Measurements from ENCODE around the gene POC1A.

Gene POC1A

GRCh38 chr3:52124126-52124525 lies 30.1 kb downstream of the POC1A start:
- Histone ChIP-seq H3K36me3 (ENCODE audit: low read depth) (peaks cover 53% of the 10 kb centered on the region), H3K27ac (ENCODE audit: poor library complexity, severe bottlenecking) (no peak overlapping the region)

GRCh38 chr3:52123106-52123725 lies 31.0 kb downstream of the POC1A start:
- Histone ChIP-seq H3K27ac (ENCODE audit: poor library complexity, severe bottlenecking) (no peak overlapping the region), H3K36me3 (ENCODE audit: low read depth) (peaks cover 55% of the 10 kb centered on the region), H3K9me3 (ENCODE audit: severe bottlenecking) (no peaks in the 10 kb centered on the region), H3K4me1 (ENCODE audit: insufficient read depth, poor library complexity, severe bottlenecking) (no peaks in the 10 kb centered on the region), H3K27me3 (ENCODE audit: insufficient read depth, poor library complexity, severe bottlenecking) (no peaks in the 10 kb centered on the region), H3K4me3 (ENCODE audit: severe bottlenecking) (no peak overlapping the region)
- no peak for DNase-seq (ENCODE audit: low spot score)
- peak; percentile 78 for ATAC-seq (ENCODE audit: low read depth)
- peak; percentile 84 for TF ChIP-seq CTCF (IDR thresholded peaks at IDR 0.05; ENCODE audit: poor library complexity, severe bottlenecking)

More at GRCh38 chr3:52124126-52124525, 30.1 kb downstream of the POC1A start:
- no peak for TF ChIP-seq CTCF (IDR thresholded peaks at IDR 0.05; ENCODE audit: poor library complexity, severe bottlenecking)
- ATAC-seq (ENCODE audit: low read depth) (no peak), DNase-seq (ENCODE audit: low spot score) (no peak)
- H3K4me1 ChIP-seq (ENCODE audit: insufficient read depth, poor library complexity, severe bottlenecking), result no peaks in the 10 kb centered on the region
- H3K27me3 ChIP-seq (ENCODE audit: insufficient read depth, poor library complexity, severe bottlenecking), result no peaks in the 10 kb centered on the region
- no peaks in the 10 kb centered on the region for H3K9me3 ChIP-seq (ENCODE audit: severe bottlenecking)
- no peak overlapping the region for H3K4me3 ChIP-seq (ENCODE audit: severe bottlenecking)

- peaks cover 57% of the 10 kb centered on the region for H3K36me3 ChIP-seq (ENCODE audit: low read depth)
These were observed 31.7 kb downstream of the POC1A start for GRCh38 chr3:52122491-52122890.

GRCh38 chr3:52121813-52122212 lies 32.4 kb downstream of the POC1A start:
- peaks cover 55% of the 10 kb centered on the region for H3K36me3 ChIP-seq (ENCODE audit: low read depth)
- no peaks in the 10 kb centered on the region for H3K9me3 ChIP-seq (ENCODE audit: severe bottlenecking)
- ATAC-seq (ENCODE audit: low read depth) (no peak), DNase-seq (ENCODE audit: low spot score) (no peak)
- H3K27ac ChIP-seq (ENCODE audit: poor library complexity, severe bottlenecking), result no peak overlapping the region
- TF ChIP-seq CTCF (IDR thresholded peaks at IDR 0.05; ENCODE audit: poor library complexity, severe bottlenecking), result no peak
- H3K4me3 ChIP-seq (ENCODE audit: severe bottlenecking), result no peak overlapping the region
- no peaks in the 10 kb centered on the region for H3K4me1 ChIP-seq (ENCODE audit: insufficient read depth, poor library complexity, severe bottlenecking)
- no peaks in the 10 kb centered on the region for H3K27me3 ChIP-seq (ENCODE audit: insufficient read depth, poor library complexity, severe bottlenecking)

More at GRCh38 chr3:52122491-52122890, 31.7 kb downstream of the POC1A start:
- Histone ChIP-seq H3K27ac (ENCODE audit: poor library complexity, severe bottlenecking) (no peak overlapping the region), H3K27me3 (ENCODE audit: insufficient read depth, poor library complexity, severe bottlenecking) (no peaks in the 10 kb centered on the region), H3K4me3 (ENCODE audit: severe bottlenecking) (no peak overlapping the region), H3K9me3 (ENCODE audit: severe bottlenecking) (no peaks in the 10 kb centered on the region), H3K4me1 (ENCODE audit: insufficient read depth, poor library complexity, severe bottlenecking) (no peaks in the 10 kb centered on the region)
- no peak for ATAC-seq (ENCODE audit: low read depth)
- no peak for DNase-seq (ENCODE audit: low spot score)
- no peak for TF ChIP-seq CTCF (IDR thresholded peaks at IDR 0.05; ENCODE audit: poor library complexity, severe bottlenecking)

- TF ChIP-seq CTCF (IDR thresholded peaks at IDR 0.05; ENCODE audit: poor library complexity, severe bottlenecking), result no peak
- peaks cover 53% of the 10 kb centered on the region for H3K36me3 ChIP-seq (ENCODE audit: low read depth)
- H3K27me3 ChIP-seq (ENCODE audit: insufficient read depth, poor library complexity, severe bottlenecking), result no peaks in the 10 kb centered on the region
- no peaks in the 10 kb centered on the region for H3K9me3 ChIP-seq (ENCODE audit: severe bottlenecking)
- no peak for ATAC-seq (ENCODE audit: low read depth)
- H3K27ac ChIP-seq (ENCODE audit: poor library complexity, severe bottlenecking), result no peak overlapping the region
- DNase-seq (ENCODE audit: low spot score), result no peak
- no peaks in the 10 kb centered on the region for H3K4me1 ChIP-seq (ENCODE audit: insufficient read depth, poor library complexity, severe bottlenecking)
- H3K4me3 ChIP-seq (ENCODE audit: severe bottlenecking), result no peak overlapping the region
These were observed 32.8 kb downstream of the POC1A start for GRCh38 chr3:52121464-52121805.
